H9 (cell line): ENCODE measurements around the gene C19orf53. TPM values are rescaled to one million over a fixed set of nuclear protein-coding genes. Genes with fewer than 3 reads are reported as not detected.

Experiments
- DNase-seq: peaks from one replicate; pipeline ENCODE4 v3.0.0-alpha.2; 2017
- H2AFZ ChIP-seq: one replicate; pipeline ENCODE4 v1.6.1; 2013; ENCODE audit warnings: mild to moderate bottlenecking, low read length, control low read depth, moderate library complexity
- H2AK5ac ChIP-seq: 2 replicates; pipeline ENCODE4 v1.6.1; 2013; ENCODE audit warnings: low read length, control low read depth, mixed read lengths; ENCODE audit not compliant: insufficient read length
- H2BK120ac ChIP-seq: one replicate; pipeline ENCODE4 v1.6.1; 2013; ENCODE audit warnings: low read depth, mild to moderate bottlenecking, low read length, control low read depth, inconsistent platforms; ENCODE audit not compliant: poor library complexity, severe bottlenecking
- H2BK12ac ChIP-seq: 2 replicates; pipeline ENCODE4 v1.6.1; 2013; ENCODE audit warnings: low read length, control low read depth, mixed read lengths, low read depth; ENCODE audit not compliant: insufficient read length
- H2BK15ac ChIP-seq: 2 replicates; pipeline ENCODE4 v1.6.1; 2013; ENCODE audit warnings: low read depth, low read length, control low read depth
- H2BK20ac ChIP-seq: one replicate; pipeline ENCODE4 v1.6.1; 2013; ENCODE audit warnings: low read depth, mild to moderate bottlenecking, low read length, control low read depth, inconsistent platforms; ENCODE audit not compliant: poor library complexity, severe bottlenecking
- H2BK5ac ChIP-seq: 2 replicates; pipeline ENCODE4 v1.6.1; 2013; ENCODE audit warnings: low read length, control low read depth, mixed read lengths; ENCODE audit not compliant: insufficient read length
- H3K14ac ChIP-seq: 2 replicates; pipeline ENCODE4 v1.6.1; 2013; ENCODE audit warnings: low read length, control low read depth; ENCODE audit not compliant: insufficient read depth
- H3K18ac ChIP-seq: 2 replicates; pipeline ENCODE4 v1.6.1; 2013; ENCODE audit warnings: low read depth, mild to moderate bottlenecking, mixed read lengths, low read length, control low read depth; ENCODE audit not compliant: insufficient read length
- H3K23ac ChIP-seq: 2 replicates; pipeline ENCODE4 v1.6.1; 2013; ENCODE audit warnings: low read length, control low read depth, mixed read lengths, low read depth; ENCODE audit not compliant: insufficient read length
- H3K23me2 ChIP-seq: 2 replicates; pipeline ENCODE4 v1.6.1; 2013; ENCODE audit warnings: low read depth, mild to moderate bottlenecking, mixed read lengths, low read length, control low read depth; ENCODE audit not compliant: insufficient read length, poor library complexity, severe bottlenecking
- H3K27ac ChIP-seq: 2 replicates; pipeline ENCODE4 v1.5.1; 2013; ENCODE audit warnings: low read length, control low read depth, mixed read lengths, low read depth; ENCODE audit not compliant: insufficient read length
- H3K27me3 ChIP-seq: 2 replicates; pipeline ENCODE4 v1.6.1; 2013; ENCODE audit warnings: low read length, control low read depth, inconsistent platforms; ENCODE audit not compliant: insufficient read depth
- H3K4ac ChIP-seq: 2 replicates; pipeline ENCODE4 v1.6.1; 2013; ENCODE audit warnings: low read depth, mild to moderate bottlenecking, control low read depth, inconsistent platforms, low read length, moderate library complexity
- H3K4me1 ChIP-seq: 2 replicates; pipeline ENCODE4 v1.6.1; 2013; ENCODE audit warnings: low read length, control low read depth, inconsistent platforms; ENCODE audit not compliant: insufficient read depth
- H3K4me2 ChIP-seq: 2 replicates; pipeline ENCODE4 v1.6.1; 2013; ENCODE audit warnings: low read length, control low read depth, mixed read lengths; ENCODE audit not compliant: insufficient read length, insufficient read depth
- H3K56ac ChIP-seq: 2 replicates; pipeline ENCODE4 v1.6.1; 2013; ENCODE audit warnings: low read depth, mild to moderate bottlenecking, mixed read lengths, low read length, control low read depth; ENCODE audit not compliant: insufficient read length
- H3K79me1 ChIP-seq: 2 replicates; pipeline ENCODE4 v1.6.1; 2013; ENCODE audit warnings: low read depth, mild to moderate bottlenecking, moderate library complexity, low read length, control low read depth, inconsistent platforms; ENCODE audit not compliant: insufficient read depth, poor library complexity, severe bottlenecking
- H3K79me2 ChIP-seq: 2 replicates; pipeline ENCODE4 v1.6.1; 2013; ENCODE audit warnings: low read length, control low read depth, inconsistent platforms; ENCODE audit not compliant: insufficient read depth
- H3K9ac ChIP-seq: 2 replicates; pipeline ENCODE4 v1.6.1; 2013; ENCODE audit warnings: low read length, control low read depth, mixed read lengths; ENCODE audit not compliant: insufficient read length; ENCODE audit errors: extremely low read depth
- H3K9me3 ChIP-seq: one replicate; pipeline ENCODE4 v1.6.1; 2013; ENCODE audit warnings: low read depth, low read length, inconsistent platforms; ENCODE audit not compliant: control insufficient read depth
- H3T11ph ChIP-seq: one replicate; pipeline ENCODE4 v1.6.1; 2013; ENCODE audit warnings: mild to moderate bottlenecking, low read length, control low read depth, inconsistent platforms
- H4K20me1 ChIP-seq: one replicate; pipeline ENCODE4 v1.6.1; 2013; ENCODE audit not compliant: control insufficient read depth, insufficient read length, insufficient read depth
- H4K5ac ChIP-seq: 2 replicates; pipeline ENCODE4 v1.6.1; 2013; ENCODE audit warnings: low read depth, mild to moderate bottlenecking, mixed read lengths, low read length, control low read depth; ENCODE audit not compliant: insufficient read length
- H4K8ac ChIP-seq: replicated peaks from 2 replicates; pipeline ENCODE4 v1.6.1; 2013; ENCODE audit warnings: low read length, control low read depth, mixed read lengths, low read depth; ENCODE audit not compliant: insufficient read length
- H4K91ac ChIP-seq: 2 replicates; pipeline ENCODE4 v1.6.1; 2013; ENCODE audit warnings: low read depth, mild to moderate bottlenecking, moderate library complexity, mixed read lengths, low read length, control low read depth; ENCODE audit not compliant: insufficient read length
- H3K27ac Mint-ChIP-seq, 3 experiments: 2 replicates in 2 of 3; 3 replicates in 1 of 3; pipeline ENCODE4 v1.8.0; 2020 to 2021; ENCODE audit warnings: mixed read lengths in 3 of 3, mild to moderate bottlenecking in 1 of 3, moderate library complexity in 1 of 3
- H3K27me3 Mint-ChIP-seq: 2 replicates; pipeline ENCODE4 v1.8.0; 2021; ENCODE audit warnings: low read depth, mild to moderate bottlenecking, moderate library complexity, mixed read lengths
- H3K36me3 Mint-ChIP-seq, 3 experiments: 2 replicates in 2 of 3; 3 replicates in 1 of 3; pipeline ENCODE4 v1.8.0; 2020 to 2021; ENCODE audit warnings: low read depth in 3 of 3, mixed read lengths in 3 of 3; ENCODE audit not compliant: insufficient read depth in 1 of 3
- H3K4me1 Mint-ChIP-seq, 2 experiments: 2 replicates each; pipeline ENCODE4 v1.8.0; 2020; ENCODE audit warnings: mixed read lengths in 2 of 2
- H3K4me3 Mint-ChIP-seq, 2 experiments: 2 replicates in 1 of 2; 3 replicates in 1 of 2; pipeline ENCODE4 v1.8.0; 2020 to 2021; ENCODE audit warnings: mild to moderate bottlenecking in 2 of 2, mixed read lengths in 2 of 2, moderate library complexity in 1 of 2
- H3K9me3 Mint-ChIP-seq, 2 experiments: 2 replicates in 1 of 2; 3 replicates in 1 of 2; pipeline ENCODE4 v1.8.0; 2020; ENCODE audit warnings: mild to moderate bottlenecking in 2 of 2, mixed read lengths in 2 of 2, moderate library complexity in 1 of 2
- CTCF ChIP-seq: fragments of 200-600 bp; sonication (generic); conservative IDR thresholded peaks from 3 replicates; pipeline ENCODE4 v1.8.0; 2021; ENCODE audit warnings: antibody characterized with exemption, mild to moderate bottlenecking
- WGBS: extraction: QIAGEN DNeasy Blood & Tissue Kit; methylation state at CpG from one replicate; pipeline ENCODE4 v1.1.7; 2013; ENCODE audit warnings: missing lambda C conversion rate, low lambda C conversion rate, mixed read lengths; ENCODE audit not compliant: insufficient read length; ENCODE audit errors: extremely low coverage; 5-methylcytosine and 5-hydroxymethylcytosine counted together
- total RNA-seq: library from RNA; stranded (reverse); gene quantifications from 2 replicates; pipeline ENCODE4 v1.2.1, GENCODE V29; 2021

Gene C19orf53
- total RNA-seq, 1 experiment from 2014 or later: 129 TPM

- TF ChIP-seq CTCF: no peak
- WGBS: no CpG with 5 or more reads among the region's 8 CpGs
These were observed 8.3 kb downstream of the C19orf53 start for GRCh38 chr19:13782537-13782936.

More at GRCh38 chr19:13782537-13782936, 8.3 kb downstream of the C19orf53 start:
- DNase-seq: no peak
- H3K9ac ChIP-seq: no peak overlapping the region
- no peaks in the 10 kb centered on the region for H3K9me3 ChIP-seq
- H4K8ac ChIP-seq: no peak overlapping the region
- H2BK120ac ChIP-seq: no peak overlapping the region
- no peaks in the 10 kb centered on the region for H3K27me3 ChIP-seq
- H3K4me2 ChIP-seq: no peak overlapping the region
- no peak overlapping the region for H3K14ac ChIP-seq
- H3K79me1 ChIP-seq: no peaks in the 10 kb centered on the region
- H2BK20ac ChIP-seq: no peak overlapping the region
- H3K4ac ChIP-seq: no peak overlapping the region
- no peaks in the 10 kb centered on the region for H3K23me2 ChIP-seq
- Mint-ChIP-seq H3K36me3 (peaks cover 21 to 24% (median 24%) of the 10 kb centered on the region in 3 experiments), H3K9me3 (no peaks in the 10 kb centered on the region; a peak in 1 of 5 replicates), H3K4me3 (no peak overlapping the region), H3K4me1 (peaks cover 7 to 20% of the 10 kb centered on the region in 2 experiments), H3K27ac (0 out of 7 replicates have a peak overlapping the region, but pooled peaks of 1 of the 3 experiments have one; percentile 32), H3K27me3 (peaks cover 1% of the 10 kb centered on the region; the same call in 1 of the 2 replicates)
- H2AK5ac ChIP-seq: no peak overlapping the region
- H2BK5ac ChIP-seq: no peak overlapping the region
- H2BK15ac ChIP-seq: no peak overlapping the region
- H4K5ac ChIP-seq: no peak overlapping the region
- no peak overlapping the region for H2AFZ ChIP-seq
- H2BK12ac ChIP-seq: no peak overlapping the region
- H3K56ac ChIP-seq: no peak overlapping the region
- H3K18ac ChIP-seq: no peak overlapping the region
- no peaks in the 10 kb centered on the region for H4K20me1 ChIP-seq
- H4K91ac ChIP-seq: no peak overlapping the region
- H3T11ph ChIP-seq: no peak overlapping the region
- no peak overlapping the region for H3K23ac ChIP-seq
- H3K27ac ChIP-seq: no peak overlapping the region
- no peaks in the 10 kb centered on the region for H3K4me1 ChIP-seq
- H3K79me2 ChIP-seq: no peaks in the 10 kb centered on the region
